GM19035 (cell line): ENCODE data around the gene ZNF407.
A peak's percentile ranks its signal among the peaks of the same experiment; 100 is the strongest.
"Not testable (repeated sequence)": the region's sequence is repeated elsewhere in the genome, so short reads cannot be mapped to it uniquely, and the experiment has no call there.

Experiments used
- ATAC-seq: cut with Tn5 transposase; IDR thresholded peaks from one replicate; pipeline ENCODE4 v1.9.1; 2021; ENCODE audit not compliant: unreplicated experiment

The ZNF407 gene

GRCh38 chr18:74951165-74951760, 353.6 kb downstream of the ZNF407 start:
- peak; percentile 70 for ATAC-seq

GRCh38 chr18:74957588-74958224, 360.0 kb downstream of the ZNF407 start:
- ATAC-seq, result no peak

GRCh38 chr18:74959216-74959615, 361.5 kb downstream of the ZNF407 start:
- no peak for ATAC-seq

GRCh38 chr18:74961596-74961995, 363.9 kb downstream of the ZNF407 start:
- no peak for ATAC-seq

GRCh38 chr18:74963820-74964446, 366.3 kb downstream of the ZNF407 start:
- no peak for ATAC-seq

GRCh38 chr18:74965682-74966081, 368.0 kb downstream of the ZNF407 start:
- ATAC-seq, result no peak

GRCh38 chr18:74967438-74967837, 369.8 kb downstream of the ZNF407 start:
- ATAC-seq, result no peak

GRCh38 chr18:74967979-74968378, 370.3 kb downstream of the ZNF407 start:
- ATAC-seq, result no peak

- not testable (repeated sequence) for ATAC-seq
These were observed 373.7 kb downstream of the ZNF407 start for GRCh38 chr18:74971358-74971757.

- ATAC-seq, result not testable (repeated sequence)
These were observed 374.1 kb downstream of the ZNF407 start for GRCh38 chr18:74971776-74972175.

GRCh38 chr18:74972354-74972753, 374.7 kb downstream of the ZNF407 start:
- ATAC-seq, result no peak

GRCh38 chr18:74975001-74975400, 377.3 kb downstream of the ZNF407 start:
- no peak for ATAC-seq

- no peak for ATAC-seq
These were observed 378.8 kb downstream of the ZNF407 start for GRCh38 chr18:74976331-74976909.

- no peak for ATAC-seq
These were observed 379.4 kb downstream of the ZNF407 start for GRCh38 chr18:74977041-74977440.

- no peak for ATAC-seq
These were observed 383.0 kb downstream of the ZNF407 start for GRCh38 chr18:74980669-74981068.

- no peak for ATAC-seq
These were observed 383.8 kb downstream of the ZNF407 start for GRCh38 chr18:74981476-74981875.

GRCh38 chr18:74982946-74983635, 385.4 kb downstream of the ZNF407 start:
- no peak for ATAC-seq

GRCh38 chr18:74989134-74989533, 391.5 kb downstream of the ZNF407 start:
- no peak for ATAC-seq

- ATAC-seq, result no peak
These were observed 393.0 kb downstream of the ZNF407 start for GRCh38 chr18:74990563-74991081.

GRCh38 chr18:74994502-74995418, 397.1 kb downstream of the ZNF407 start:
- ATAC-seq, result peak; percentile 92
